GM19025 (cell line): Measurements from ENCODE around the gene PCNX4.

ENCODE experiments used
- ATAC-seq: cut with Tn5 transposase; IDR thresholded peaks from one replicate; pipeline ENCODE4 v1.9.1; 2021; ENCODE audit warnings: mild to moderate bottlenecking, low read depth, moderate library complexity; ENCODE audit not compliant: unreplicated experiment

PCNX4 gene

GRCh38 chr14:60204104-60204842 lies 112.5 kb downstream of the PCNX4 start:
- peak; percentile 70 for ATAC-seq

GRCh38 chr14:60204843-60205774 lies 113.4 kb downstream of the PCNX4 start:
- peak; percentile 40 for ATAC-seq

- ATAC-seq = no peak
Observed at GRCh38 chr14:60206249-60206670, 114.5 kb downstream of the PCNX4 start.

- peak; percentile 43 for ATAC-seq
Observed at GRCh38 chr14:60206837-60207533, 115.3 kb downstream of the PCNX4 start.

- no peak for ATAC-seq
Observed at GRCh38 chr14:60210703-60211102, 119.0 kb downstream of the PCNX4 start.

GRCh38 chr14:60211153-60211552 lies 119.4 kb downstream of the PCNX4 start:
- no peak for ATAC-seq

- peak; percentile 89 for ATAC-seq
Observed at GRCh38 chr14:60212503-60213371, 121.0 kb downstream of the PCNX4 start.

GRCh38 chr14:60214003-60214402 lies 122.3 kb downstream of the PCNX4 start:
- ATAC-seq = no peak

- no peak for ATAC-seq
Observed at GRCh38 chr14:60214415-60215126, 122.8 kb downstream of the PCNX4 start.

GRCh38 chr14:60215127-60215444 lies 123.4 kb downstream of the PCNX4 start:
- no peak for ATAC-seq

GRCh38 chr14:60215520-60216420 lies 124.0 kb downstream of the PCNX4 start:
- no peak for ATAC-seq

GRCh38 chr14:60217713-60218112 lies 126.0 kb downstream of the PCNX4 start:
- ATAC-seq = no peak
